IPS-15b (cell line): ENCODE results near the gene MSI2.

Source experiments
- H3K27me3 ChIP-seq: one replicate; pipeline ENCODE4 v1.6.1; 2013; ENCODE audit warnings: low read length; ENCODE audit not compliant: control insufficient read depth, insufficient read depth
- H3K36me3 ChIP-seq: one replicate; pipeline ENCODE4 v1.6.1; 2013; ENCODE audit warnings: low read length; ENCODE audit not compliant: control insufficient read depth, insufficient read depth
- H3K4me1 ChIP-seq: one replicate; pipeline ENCODE4 v1.6.1; 2013; ENCODE audit warnings: mild to moderate bottlenecking, low read length; ENCODE audit not compliant: control insufficient read depth, insufficient read depth
- H3K4me3 ChIP-seq: one replicate; pipeline ENCODE4 v1.5.1; 2013; ENCODE audit warnings: low read depth, low read length
- H3K9ac ChIP-seq: one replicate; pipeline ENCODE4 v1.6.1; 2013; ENCODE audit warnings: low read depth, mild to moderate bottlenecking, low read length
- H3K9me3 ChIP-seq: one replicate; pipeline ENCODE4 v1.6.1; 2013; ENCODE audit warnings: mild to moderate bottlenecking, low read length; ENCODE audit not compliant: control insufficient read depth, insufficient read depth

The MSI2 gene

DNA sequence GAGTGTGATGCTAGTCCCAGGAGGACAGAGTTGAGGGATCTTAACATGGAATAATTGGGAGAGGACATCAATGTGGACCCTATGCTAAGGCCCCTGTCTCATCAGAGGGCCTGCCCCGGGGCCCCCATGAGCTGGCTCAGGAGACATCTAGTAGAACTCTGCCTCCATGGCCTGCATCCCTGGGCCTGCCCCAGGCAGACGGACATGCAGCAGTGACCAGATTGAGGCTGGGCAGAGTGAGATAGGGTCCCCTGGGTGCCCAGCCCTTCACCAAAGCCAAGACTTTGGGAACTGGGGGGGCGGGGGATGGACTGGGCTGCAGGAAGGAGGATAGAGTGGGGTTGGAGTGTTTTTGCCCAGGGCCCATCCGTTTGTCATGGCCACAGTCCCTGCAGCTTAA, 373.6 kb downstream of the MSI2 start:
- no peak overlapping the region for H3K9ac ChIP-seq
- H3K36me3 ChIP-seq, result no peaks in the 10 kb centered on the region
- H3K4me3 ChIP-seq, result no peak overlapping the region
- H3K4me1 ChIP-seq, result no peaks in the 10 kb centered on the region
- H3K9me3 ChIP-seq, result no peaks in the 10 kb centered on the region
- H3K27me3 ChIP-seq, result no peaks in the 10 kb centered on the region

DNA sequence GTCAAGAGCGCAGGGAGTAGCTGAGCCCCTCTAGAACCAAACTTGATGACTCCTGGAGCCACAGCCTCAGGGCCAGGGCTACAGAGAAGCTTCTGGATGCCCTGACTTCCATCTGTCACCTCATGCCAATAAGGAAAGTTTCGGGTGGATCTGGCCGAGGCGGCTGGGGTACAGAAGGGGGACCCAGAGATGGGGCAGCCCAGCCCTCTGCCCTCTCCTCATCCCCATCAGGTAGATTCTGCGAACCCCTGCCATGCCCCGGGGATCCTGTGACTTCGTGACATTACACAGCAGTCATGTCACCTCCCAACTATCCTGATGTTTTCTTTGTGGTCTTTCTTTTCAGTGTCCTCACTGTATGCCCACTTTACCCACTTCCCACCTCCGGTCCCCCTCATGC, 374.4 kb downstream of the MSI2 start:
- no peaks in the 10 kb centered on the region for H3K9me3 ChIP-seq
- no peaks in the 10 kb centered on the region for H3K27me3 ChIP-seq
- H3K4me1 ChIP-seq, result no peaks in the 10 kb centered on the region
- no peaks in the 10 kb centered on the region for H3K36me3 ChIP-seq
- H3K9ac ChIP-seq, result no peak overlapping the region
- H3K4me3 ChIP-seq, result no peak overlapping the region

DNA sequence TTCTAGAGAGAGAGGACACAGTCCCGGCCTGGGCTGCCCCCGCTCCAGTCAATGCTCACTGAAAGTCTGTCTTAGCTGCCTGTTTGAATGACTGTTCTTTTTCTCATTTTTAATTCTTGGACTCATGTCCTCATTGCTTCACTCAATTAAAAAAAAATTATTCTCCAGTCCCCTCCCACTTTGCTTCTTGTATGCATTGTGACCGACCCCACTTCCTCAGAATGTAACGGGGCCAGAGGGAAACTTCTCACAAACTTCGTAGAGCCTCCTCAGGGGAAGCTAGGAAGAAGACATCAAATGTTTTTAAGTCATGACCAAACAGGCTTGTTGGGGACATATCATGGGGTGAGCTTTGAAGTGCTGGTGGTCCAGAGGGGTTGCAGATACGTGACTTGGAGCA, 375.5 kb downstream of the MSI2 start:
- H3K4me3 ChIP-seq, result no peak overlapping the region
- H3K4me1 ChIP-seq, result no peaks in the 10 kb centered on the region
- no peaks in the 10 kb centered on the region for H3K9me3 ChIP-seq
- no peak overlapping the region for H3K9ac ChIP-seq
- no peaks in the 10 kb centered on the region for H3K27me3 ChIP-seq
- H3K36me3 ChIP-seq, result no peaks in the 10 kb centered on the region

DNA sequence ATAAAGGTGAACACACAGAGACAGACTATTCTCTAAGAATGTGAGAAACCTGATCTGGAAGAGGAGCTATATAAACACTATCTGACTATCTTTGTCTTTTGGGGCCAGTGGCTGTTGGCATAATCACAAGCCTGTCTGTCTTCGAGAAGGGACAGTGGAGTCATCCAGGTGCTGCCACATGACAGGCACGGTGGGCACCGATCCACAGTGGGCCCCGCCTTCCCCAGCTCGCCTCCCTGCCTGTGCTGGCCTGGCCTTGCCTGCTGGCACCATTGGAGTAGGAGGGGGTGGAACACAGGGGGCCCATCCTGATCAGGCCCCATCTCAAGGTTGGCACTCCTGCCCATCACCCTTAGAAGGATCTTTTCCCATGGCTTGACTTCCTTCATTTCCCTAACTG, 376.0 kb downstream of the MSI2 start:
- Histone ChIP-seq H3K9ac (no peak overlapping the region), H3K36me3 (no peaks in the 10 kb centered on the region), H3K27me3 (no peaks in the 10 kb centered on the region), H3K4me3 (no peak overlapping the region), H3K9me3 (no peaks in the 10 kb centered on the region), H3K4me1 (no peaks in the 10 kb centered on the region)

DNA sequence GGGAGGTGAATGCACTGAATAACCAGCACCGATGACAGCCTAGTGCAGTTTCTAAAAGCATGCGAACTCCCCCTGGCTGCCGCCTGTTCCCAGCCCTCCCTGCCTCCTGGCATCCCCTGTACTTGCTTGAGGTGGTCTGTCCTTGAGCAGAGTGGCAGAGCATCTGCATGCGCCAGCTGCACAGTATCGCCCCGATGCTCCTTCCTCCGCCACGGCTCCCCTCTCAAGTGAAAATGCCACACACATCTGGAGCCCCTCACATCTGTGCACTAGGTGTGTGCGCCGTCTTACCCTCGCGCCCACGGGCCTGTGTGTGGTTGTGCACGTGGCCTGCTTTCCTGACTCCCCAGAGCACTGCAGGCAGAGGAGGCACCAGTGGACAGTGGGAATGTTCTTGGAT, 376.9 kb downstream of the MSI2 start:
- no peak overlapping the region for H3K9ac ChIP-seq
- H3K4me3 ChIP-seq, result no peak overlapping the region
- no peaks in the 10 kb centered on the region for H3K9me3 ChIP-seq
- H3K4me1 ChIP-seq, result no peaks in the 10 kb centered on the region
- no peaks in the 10 kb centered on the region for H3K36me3 ChIP-seq
- no peaks in the 10 kb centered on the region for H3K27me3 ChIP-seq

DNA sequence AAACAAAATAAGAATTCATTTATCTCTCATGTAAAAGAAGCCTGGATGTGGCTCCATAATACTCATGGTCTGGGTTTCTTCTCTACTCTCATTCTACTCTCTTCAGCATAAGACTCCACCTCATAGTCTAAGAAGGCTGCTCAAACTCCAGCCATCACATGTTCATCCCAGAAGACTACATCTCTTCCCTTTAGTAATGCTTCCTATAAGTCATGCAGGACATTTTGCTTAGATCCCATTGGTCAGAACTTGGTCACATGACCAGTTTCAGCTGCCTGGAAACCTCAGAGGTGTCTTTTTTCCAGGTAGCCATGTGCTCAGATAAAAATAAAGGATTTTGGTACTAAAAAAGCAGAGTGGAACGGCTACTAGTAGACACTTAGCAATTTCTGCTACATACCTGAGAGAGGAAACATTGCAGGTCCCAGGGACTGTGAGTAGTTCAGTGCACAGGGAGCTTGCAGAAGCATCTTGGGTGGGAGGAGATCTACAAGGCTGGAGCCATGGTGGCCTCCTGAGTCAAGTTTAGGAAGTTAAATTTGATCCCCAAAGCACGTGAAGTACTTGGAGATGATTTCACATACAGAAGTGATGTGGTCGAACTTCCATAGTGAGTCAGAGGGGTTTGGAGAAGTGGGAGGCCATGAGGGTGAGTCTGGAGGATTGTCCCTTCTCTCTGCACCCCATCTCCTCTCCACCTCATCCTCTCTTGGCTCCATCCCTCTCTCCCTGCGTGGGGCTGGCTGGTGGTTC, 378.6 kb downstream of the MSI2 start:
- H3K27me3 ChIP-seq, result no peaks in the 10 kb centered on the region

DNA sequence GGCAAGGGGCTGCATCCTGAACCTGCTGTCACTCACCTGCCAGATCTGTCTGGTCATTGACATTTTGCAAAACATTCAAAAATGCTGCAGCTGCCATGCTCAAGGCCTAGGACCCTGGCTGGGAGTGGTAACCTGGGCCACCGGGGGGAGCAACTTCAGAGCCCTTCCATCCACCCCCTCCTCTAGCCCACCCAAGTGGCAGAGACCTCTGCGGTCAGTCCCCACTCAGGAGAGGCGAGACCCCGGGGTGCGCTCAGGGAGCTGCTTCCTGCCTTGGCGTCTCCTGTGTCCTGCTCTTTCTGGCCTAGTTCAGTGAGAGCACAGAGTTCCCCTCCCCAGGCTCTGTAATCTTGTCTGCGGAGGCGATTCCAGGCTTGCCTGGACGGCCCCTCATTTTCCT, 380.0 kb downstream of the MSI2 start:
- no peaks in the 10 kb centered on the region for H3K9me3 ChIP-seq
- H3K4me1 ChIP-seq, result no peaks in the 10 kb centered on the region
- H3K4me3 ChIP-seq, result no peak overlapping the region
- no peaks in the 10 kb centered on the region for H3K36me3 ChIP-seq
- no peak overlapping the region for H3K9ac ChIP-seq
- H3K27me3 ChIP-seq, result no peaks in the 10 kb centered on the region

More for the DNA sequence above, 378.6 kb downstream of the MSI2 start:
- no peaks in the 10 kb centered on the region for H3K4me1 ChIP-seq
- H3K4me3 ChIP-seq, result no peak overlapping the region
- H3K36me3 ChIP-seq, result no peaks in the 10 kb centered on the region
- H3K9me3 ChIP-seq, result no peaks in the 10 kb centered on the region
- no peak overlapping the region for H3K9ac ChIP-seq

DNA sequence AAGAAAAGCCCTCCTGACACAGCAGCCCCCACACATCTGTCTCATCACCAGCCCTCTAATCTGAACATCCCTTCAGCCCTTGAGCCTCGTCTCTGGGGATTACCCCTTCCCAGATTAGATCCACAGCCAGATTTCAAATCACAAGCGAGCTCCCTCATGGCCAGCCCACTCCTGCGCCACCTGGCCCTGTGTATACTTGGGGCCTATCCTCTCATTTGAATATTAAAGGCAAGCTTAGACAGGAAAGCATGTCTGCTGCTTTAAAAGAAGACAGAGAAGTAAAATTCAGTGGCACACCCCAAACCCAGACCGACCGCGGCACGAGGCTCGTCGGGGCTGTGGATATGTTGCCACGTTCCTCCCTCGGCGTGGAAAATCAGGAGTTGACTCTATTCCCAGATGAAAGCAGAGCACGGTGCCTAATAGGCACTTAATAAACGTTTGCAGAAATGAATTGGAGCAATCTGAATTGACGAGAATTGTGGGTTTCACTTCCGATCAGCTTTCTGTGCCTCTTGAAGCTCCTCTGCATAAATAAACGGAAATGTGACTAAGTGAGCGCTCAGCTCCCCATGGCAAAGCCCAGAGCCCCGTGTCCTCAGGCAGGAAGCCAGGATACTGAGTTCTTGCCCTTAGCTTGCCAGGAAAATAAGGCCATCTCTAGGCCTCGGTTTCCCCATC, 380.8 kb downstream of the MSI2 start:
- H3K4me3 ChIP-seq, result no peak overlapping the region
- H3K27me3 ChIP-seq, result no peaks in the 10 kb centered on the region

DNA sequence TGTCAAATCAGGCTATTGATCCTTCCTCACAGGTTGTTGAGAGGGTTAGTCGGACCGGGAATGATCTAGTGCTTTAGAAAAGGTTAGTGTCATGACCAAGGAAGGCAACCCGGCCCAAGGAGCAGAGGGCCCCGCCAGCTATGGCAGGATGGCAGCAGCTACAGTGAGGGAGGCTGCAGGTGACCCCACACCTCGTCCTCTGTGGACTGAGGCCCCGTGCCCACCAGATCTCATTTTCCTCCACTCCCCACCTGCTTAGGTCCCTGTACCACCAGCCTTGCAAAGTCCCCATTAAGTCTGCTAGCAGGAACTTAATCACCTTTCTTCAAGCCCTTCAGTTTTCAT, 381.3 kb downstream of the MSI2 start:
- Histone ChIP-seq H3K9ac (no peak overlapping the region), H3K4me1 (no peaks in the 10 kb centered on the region), H3K27me3 (no peaks in the 10 kb centered on the region), H3K9me3 (no peaks in the 10 kb centered on the region), H3K36me3 (peaks cover 2% of the 10 kb centered on the region), H3K4me3 (no peak overlapping the region)

More for the DNA sequence above, 380.8 kb downstream of the MSI2 start:
- no peak overlapping the region for H3K9ac ChIP-seq
- H3K36me3 ChIP-seq, result peaks cover 2% of the 10 kb centered on the region
- no peaks in the 10 kb centered on the region for H3K4me1 ChIP-seq
- H3K9me3 ChIP-seq, result no peaks in the 10 kb centered on the region

DNA sequence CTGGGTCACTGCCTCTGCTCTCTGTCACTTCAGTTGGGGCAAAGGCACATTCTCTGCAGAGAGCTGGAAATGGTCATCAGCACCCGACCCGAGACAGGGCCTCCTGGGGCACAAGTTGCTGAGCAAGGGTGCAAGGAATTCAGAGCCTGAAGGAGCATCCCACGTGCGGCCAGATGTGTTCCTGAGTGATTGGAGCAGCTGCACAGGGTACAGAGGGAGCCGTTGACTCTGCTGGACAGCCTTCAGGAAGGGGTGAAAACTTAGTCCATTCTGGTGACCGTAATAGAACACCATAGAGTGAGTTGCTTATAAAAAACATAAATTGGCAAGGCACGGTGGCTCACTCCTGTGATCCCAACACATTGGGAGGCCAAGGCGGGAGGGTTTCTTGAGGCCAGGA, 382.0 kb downstream of the MSI2 start:
- Histone ChIP-seq H3K36me3 (peaks cover 2% of the 10 kb centered on the region), H3K27me3 (no peaks in the 10 kb centered on the region), H3K9ac (no peak overlapping the region), H3K9me3 (no peaks in the 10 kb centered on the region), H3K4me1 (no peaks in the 10 kb centered on the region), H3K4me3 (no peak overlapping the region)

DNA sequence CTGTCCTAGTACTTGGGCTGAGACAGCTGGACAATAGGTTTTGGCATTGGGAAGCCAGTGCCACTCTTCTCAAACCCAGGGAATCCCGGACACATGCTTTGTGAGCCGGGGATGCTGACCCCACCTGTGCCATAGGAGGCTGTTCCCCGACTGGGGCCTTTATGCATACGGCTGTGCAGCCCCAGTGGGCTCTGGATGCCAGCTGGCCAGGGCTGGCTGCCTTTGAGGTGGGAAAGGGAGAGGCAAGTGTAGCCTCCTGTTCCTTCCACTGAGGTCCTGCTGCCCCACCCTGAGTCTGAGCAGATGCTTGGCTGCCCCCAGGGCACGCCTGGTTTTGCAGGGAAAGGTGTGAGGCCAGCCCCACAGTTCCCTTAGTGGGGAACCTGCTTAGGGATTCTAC, 383.1 kb downstream of the MSI2 start:
- Histone ChIP-seq H3K27me3 (no peaks in the 10 kb centered on the region), H3K9me3 (no peaks in the 10 kb centered on the region), H3K4me3 (no peak overlapping the region), H3K36me3 (peaks cover 2% of the 10 kb centered on the region), H3K9ac (no peak overlapping the region), H3K4me1 (no peaks in the 10 kb centered on the region)

DNA sequence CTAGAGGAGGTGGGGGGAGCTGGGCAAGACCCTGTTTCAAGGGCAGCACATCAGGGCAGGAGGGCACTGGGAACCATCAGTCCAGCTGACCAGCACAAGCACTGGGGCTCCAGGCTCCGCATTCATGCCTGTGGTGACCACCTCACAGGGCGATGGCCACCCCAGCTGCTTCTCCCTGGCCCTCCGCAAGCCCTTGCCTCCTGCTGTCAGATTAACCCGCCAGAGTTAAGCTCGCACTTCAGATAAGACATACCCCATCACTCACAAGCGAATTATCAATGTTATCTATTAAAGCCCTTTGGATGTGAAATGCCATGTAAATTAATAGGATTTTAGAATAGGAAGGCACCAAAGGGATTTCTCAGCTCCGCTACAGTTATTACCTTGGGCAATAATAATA, 383.8 kb downstream of the MSI2 start:
- no peaks in the 10 kb centered on the region for H3K27me3 ChIP-seq
- no peak overlapping the region for H3K9ac ChIP-seq
- no peaks in the 10 kb centered on the region for H3K4me1 ChIP-seq
- no peak overlapping the region for H3K4me3 ChIP-seq
- H3K36me3 ChIP-seq, result peaks cover 2% of the 10 kb centered on the region
- H3K9me3 ChIP-seq, result no peaks in the 10 kb centered on the region
